HepG2 (cell line): ENCODE data around the gene TIMM10. TPM values are rescaled to one million over a fixed set of nuclear protein-coding genes. Genes with fewer than 3 reads are reported as not detected.
A peak's percentile ranks its signal among the peaks of the same experiment; 100 is the strongest.

ENCODE experiments used
- AHDC1 ChIP-seq: sonication (generic); formaldehyde crosslinking; IDR thresholded peaks from 2 replicates; pipeline ENCODE4 v1.5.1; 2020; ENCODE audit warnings: mild to moderate bottlenecking, missing genetic modification reagents, borderline replicate concordance
- ARNTL ChIP-seq: sonication (generic); formaldehyde crosslinking; IDR thresholded peaks from 2 replicates; pipeline ENCODE4 v1.4.0; 2020; ENCODE audit warnings: mild to moderate bottlenecking, missing genetic modification reagents
- LRRFIP1 ChIP-seq: sonication (generic); formaldehyde crosslinking; conservative IDR thresholded peaks from 2 replicates; pipeline ENCODE4 v1.4.0; 2020; ENCODE audit warnings: missing genetic modification reagents
- RORA ChIP-seq: sonication (generic); formaldehyde crosslinking; IDR thresholded peaks from 2 replicates; pipeline ENCODE4 v1.5.0; 2020; ENCODE audit warnings: mild to moderate bottlenecking, missing genetic modification reagents, moderate library complexity
- SKI ChIP-seq: fragments of 450-650 bp; IDR thresholded peaks from one replicate; pipeline ENCODE4 v1.6.1; 2018; ENCODE audit warnings: mild to moderate bottlenecking; ENCODE audit not compliant: partially characterized antibody
- SMAD9 ChIP-seq: sonication (generic); formaldehyde crosslinking; IDR thresholded peaks from 2 replicates; pipeline ENCODE4 v1.5.1; 2020; ENCODE audit warnings: mild to moderate bottlenecking, missing genetic modification reagents
- ZNF142 ChIP-seq: sonication (generic); formaldehyde crosslinking; IDR thresholded peaks from 2 replicates; pipeline ENCODE4 v1.4.0; 2020; ENCODE audit warnings: missing genetic modification reagents
- ZNF569 ChIP-seq: sonication (generic); formaldehyde crosslinking; IDR thresholded peaks from 2 replicates; pipeline ENCODE4 v1.5.0; 2020; ENCODE audit warnings: mild to moderate bottlenecking, missing genetic modification reagents, moderate library complexity, borderline replicate concordance
- polyA plus RNA-seq, 8 experiments: library from polyadenylated mRNA; depleted of rRNA in 3 of 8; stranded (reverse) in 7 of 8; unstranded in 1 of 8; fragments of >200 nt; fragmentation: Illumina TruSeq in 4 of 8; extraction: Trizol in 4 of 8; gene quantifications; 2 replicates each; pipeline versions ENCODE4 v1.2.1 to v1.2.3, GENCODE V29; 2011 to 2016; ENCODE audit warnings: low read depth in 4 of 8, missing spikeins in 1 of 8, mixed read lengths in 1 of 8; ENCODE audit not compliant: insufficient read depth in 1 of 8
- total RNA-seq, 5 experiments: library from RNA; depleted of rRNA; stranded (reverse); fragments of >200 nt; fragmentation: Illumina TruSeq; extraction: Trizol; gene quantifications; 2 replicates each; pipeline ENCODE4 v1.2.3, GENCODE V29; 2016; ENCODE audit warnings: low read depth in 1 of 5
- TF ChIP-seq, protein P1 (sequence below): sonication (generic); formaldehyde crosslinking; IDR thresholded peaks from 2 replicates; pipeline ENCODE4 v1.5.1; 2020; ENCODE audit warnings: missing genetic modification reagents, mild to moderate bottlenecking, borderline replicate concordance
- TF ChIP-seq, protein P2 (sequence below): sonication (generic); formaldehyde crosslinking; IDR thresholded peaks from 2 replicates; pipeline ENCODE4 v1.4.0; 2020; ENCODE audit warnings: mild to moderate bottlenecking, missing genetic modification reagents

TIMM10 gene
- total and polyA plus RNA-seq, 2 of the 13 experiments (the other 11 are each of a cell fraction or from before 2014, with no cell fraction given), result 67.8 to 82.2 TPM

GRCh38 chr11:57480409-57481137 is 50.0 kb downstream of the TIMM10 start (continued):
- TF ChIP-seq, protein P1, sequence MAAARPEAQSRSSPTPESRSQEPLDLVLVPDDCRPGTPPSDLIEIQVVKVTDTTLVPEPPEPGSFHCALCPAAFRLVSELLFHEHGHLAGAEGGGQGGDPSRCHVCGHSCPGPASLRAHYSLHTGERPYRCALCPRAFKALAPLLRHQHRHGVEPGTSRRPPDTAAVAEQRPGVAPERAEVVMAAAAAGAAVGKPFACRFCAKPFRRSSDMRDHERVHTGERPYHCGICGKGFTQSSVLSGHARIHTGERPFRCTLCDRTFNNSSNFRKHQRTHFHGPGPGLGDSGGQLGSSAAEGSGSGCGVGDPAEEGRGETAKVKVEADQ (CRISPR knock-in tag), result peak; percentile 47; the same call in 1 of the 2 replicates
- no peak for TF ChIP-seq ZNF569 (CRISPR knock-in tag)
- TF ChIP-seq AHDC1 (CRISPR knock-in tag), result no peak
- TF ChIP-seq SMAD9 (CRISPR knock-in tag), result 0 out of 2 replicates have a peak, but pooled peaks have one; percentile 31
- TF ChIP-seq RORA (CRISPR knock-in tag), result no peak
- TF ChIP-seq SKI, result no peak
- TF ChIP-seq ARNTL (CRISPR knock-in tag), result no peak
- TF ChIP-seq ZNF142 (CRISPR knock-in tag), result 0 out of 2 replicates have a peak, but pooled peaks have one; percentile 22
- TF ChIP-seq LRRFIP1 (CRISPR knock-in tag), result no peak
- TF ChIP-seq, protein P2, sequence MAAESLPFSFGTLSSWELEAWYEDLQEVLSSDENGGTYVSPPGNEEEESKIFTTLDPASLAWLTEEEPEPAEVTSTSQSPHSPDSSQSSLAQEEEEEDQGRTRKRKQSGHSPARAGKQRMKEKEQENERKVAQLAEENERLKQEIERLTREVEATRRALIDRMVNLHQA, result no peak
